ENCODE measurements around the gene EIF4H. TPM values are rescaled to one million over a fixed set of nuclear protein-coding genes. Genes with fewer than 3 reads are reported as not detected.
"Not testable (repeated sequence)": the region's sequence is repeated elsewhere in the genome, so short reads cannot be mapped to it uniquely, and the experiment has no call there.

Gene EIF4H
- total RNA-seq, 1 experiment from 2014 or later, result 370 TPM

GRCh38 chr7:74164985-74165456, 9.1 kb upstream of the EIF4H start:
- ChIA-PET POLR2A (no interaction called here), CTCF (interaction anchor here (0.6 to 0.7 kb wide), 3 partner anchors 24 to 353 kb away, joined by 3 read pairs; no protein-coding TSS in a partner anchor)
- peak in 1 of 2 experiments; percentile 45 for DNase-seq
- peaks cover 4% of the 10 kb centered on the region for H3K4me1 ChIP-seq
- no peak overlapping the region for H3K4me3 ChIP-seq (ENCODE audit: low read depth, low read length)
- Mint-ChIP-seq H3K27me3 (ENCODE audit: insufficient read depth, unreplicated experiment) (no peaks in the 10 kb centered on the region), H3K4me1 (ENCODE audit: low read depth, unreplicated experiment) (no peaks in the 10 kb centered on the region), H3K9me3 (ENCODE audit: unreplicated experiment) (peaks cover 9% of the 10 kb centered on the region), H3K36me3 (ENCODE audit: insufficient read depth, unreplicated experiment) (no peaks in the 10 kb centered on the region), H3K27ac (ENCODE audit: unreplicated experiment) (no peak overlapping the region), H3K4me3 (ENCODE audit: unreplicated experiment) (no peak overlapping the region)
- TF ChIP-seq CTCF (IDR thresholded peaks at IDR 0.05; ENCODE audit: insufficient read depth in 1 of 2, low read depth in 1 of 2, low read length in 1 of 2, severe bottlenecking in 1 of 2, unreplicated experiment in 1 of 2), result peak in 1 of 2 experiments; percentile 14
- no peaks in the 10 kb centered on the region for H3K27me3 ChIP-seq (replicated peaks; ENCODE audit: control insufficient read depth, insufficient read depth, low read length)
- intact Hi-C loops (cut with micrococcal nuclease; ENCODE audit: unreplicated experiment), result no loop called here
- H3K9me3 ChIP-seq, result no peaks in the 10 kb centered on the region
- no peaks in the 10 kb centered on the region for H3K36me3 ChIP-seq (ENCODE audit: control insufficient read depth, insufficient read depth, low read length)
- BruUV-seq (replicated peaks), result no TSS peak

GRCh38 chr7:74165867-74166593, 8.1 kb upstream of the EIF4H start:
- Mint-ChIP-seq H3K4me1 (ENCODE audit: low read depth, unreplicated experiment) (no peaks in the 10 kb centered on the region), H3K9me3 (ENCODE audit: unreplicated experiment) (peaks cover 9% of the 10 kb centered on the region), H3K27ac (ENCODE audit: unreplicated experiment) (no peak overlapping the region), H3K27me3 (ENCODE audit: insufficient read depth, unreplicated experiment) (no peaks in the 10 kb centered on the region), H3K4me3 (ENCODE audit: unreplicated experiment) (no peak overlapping the region), H3K36me3 (ENCODE audit: insufficient read depth, unreplicated experiment) (no peaks in the 10 kb centered on the region)
- intact Hi-C loops (cut with micrococcal nuclease; ENCODE audit: unreplicated experiment), result no loop called here
- TF ChIP-seq CTCF (IDR thresholded peaks at IDR 0.05; ENCODE audit: insufficient read depth in 1 of 2, low read depth in 1 of 2, low read length in 1 of 2, severe bottlenecking in 1 of 2, unreplicated experiment in 1 of 2), result no peak
- Histone ChIP-seq H3K36me3 (ENCODE audit: control insufficient read depth, insufficient read depth, low read length) (no peaks in the 10 kb centered on the region), H3K27me3 (replicated peaks; ENCODE audit: control insufficient read depth, insufficient read depth, low read length) (no peaks in the 10 kb centered on the region), H3K4me1 (no peaks in the 10 kb centered on the region), H3K9me3 (no peaks in the 10 kb centered on the region), H3K4me3 (ENCODE audit: low read depth, low read length) (no peak overlapping the region)
- no peak for DNase-seq
- BruUV-seq (replicated peaks), result no TSS peak
- ChIA-PET CTCF (no interaction called here), POLR2A (no interaction called here)

- CTCF ChIA-PET; H3K36me3 Mint-ChIP-seq (ENCODE audit: insufficient read depth, unreplicated experiment); H3K27me3 Mint-ChIP-seq (ENCODE audit: insufficient read depth, unreplicated experiment); H3K27ac Mint-ChIP-seq (ENCODE audit: unreplicated experiment); H3K4me1 Mint-ChIP-seq (ENCODE audit: low read depth, unreplicated experiment); H3K4me1 ChIP-seq; H3K4me3 ChIP-seq (ENCODE audit: low read depth, low read length); H3K4me3 Mint-ChIP-seq (ENCODE audit: unreplicated experiment); DNase-seq; H3K9me3 Mint-ChIP-seq (ENCODE audit: unreplicated experiment); H3K27me3 ChIP-seq (replicated peaks; ENCODE audit: control insufficient read depth, insufficient read depth, low read length); H3K36me3 ChIP-seq (ENCODE audit: control insufficient read depth, insufficient read depth, low read length); H3K9me3 ChIP-seq; BruUV-seq (replicated peaks); intact Hi-C loops (cut with micrococcal nuclease; ENCODE audit: unreplicated experiment): not testable (repeated sequence)
- POLR2A ChIA-PET, result interaction anchor here (0.6 kb wide), 2 partner anchors 11 to 338 kb away, joined by 3 to 5 read pairs; no protein-coding TSS in a partner anchor
Observed at GRCh38 chr7:74167324-74167723, 6.8 kb upstream of the EIF4H start.

Measured in Caco-2 (cell line).